Activated CD4-positive, alpha-beta T cell treated with anti-CD3 and anti-CD28 coated beads for 36 hours (primary cell): Measurements from ENCODE around the gene ZDHHC19. TPM values are rescaled to one million over a fixed set of nuclear protein-coding genes. Genes with fewer than 3 reads are reported as not detected.
"Not testable (repeated sequence)": the region's sequence is repeated elsewhere in the genome, so short reads cannot be mapped to it uniquely, and the experiment has no call there.

Experiments
- ATAC-seq: fragments of 200-7000 bp; cut with Tn5 transposase; one replicate; pipeline ENCODE4 v1.10.0; 2021; ENCODE audit warnings: mild to moderate bottlenecking, moderate library complexity
- CTCF ChIA-PET: fragments of 350-600 bp; sonication (Branson Sonifier 250); formaldehyde crosslinking; loops from one replicate; lab custom pipeline; 2021; ENCODE audit warnings: antibody characterized with exemption; lab: Charles Lee
- POLR2A ChIA-PET: fragments of 350-600 bp; sonication (Branson Sonifier 250); formaldehyde crosslinking; loops from one replicate; lab custom pipeline; 2021; ENCODE audit warnings: antibody characterized with exemption, inconsistent platforms; lab: Charles Lee
- DNase-seq: peaks from one replicate; pipeline ENCODE4 v3.0.0-alpha.2; 2020
- H3K27ac Mint-ChIP-seq: one replicate; pipeline ENCODE4 v1.8.0; 2021; ENCODE audit warnings: mixed read lengths
- H3K27me3 Mint-ChIP-seq: one replicate; pipeline ENCODE4 v1.8.0; 2021; ENCODE audit warnings: mixed read lengths
- H3K36me3 Mint-ChIP-seq: one replicate; pipeline ENCODE4 v1.8.0; 2021; ENCODE audit warnings: low read depth, mixed read lengths
- H3K4me1 Mint-ChIP-seq: one replicate; pipeline ENCODE4 v1.8.0; 2021; ENCODE audit warnings: mixed read lengths
- H3K4me3 Mint-ChIP-seq: one replicate; pipeline ENCODE4 v1.8.0; 2021; ENCODE audit warnings: mild to moderate bottlenecking, moderate library complexity, mixed read lengths
- H3K9me3 Mint-ChIP-seq: one replicate; pipeline ENCODE4 v1.8.0; 2021; ENCODE audit warnings: low read depth, mixed read lengths
- intact Hi-C, 2 experiments: fragments of 100-400 bp; cut with DNase I in 1 of 2; cut with micrococcal nuclease in 1 of 2; formaldehyde crosslinking; loops; one replicate each; pipeline versions ENCODE4 v1.14.2 to v1.15.1; 2022 to 2024; cut with DNase I, micrococcal nuclease
- total RNA-seq, 2 experiments: library from RNA; stranded (reverse); gene quantifications; one replicate each; pipeline ENCODE4 v1.2.3, GENCODE V29; 2021

ZDHHC19 gene
- total RNA-seq, result not detected

- peaks cover 11% of the 10 kb centered on the region for H3K4me1 Mint-ChIP-seq
- H3K27ac Mint-ChIP-seq, result no peak within 1 kb of the TSS
- no peaks in the 10 kb centered on the region for H3K27me3 Mint-ChIP-seq
- no peaks in the 10 kb centered on the region for H3K36me3 Mint-ChIP-seq
- ChIA-PET POLR2A (no interaction called here), CTCF (no interaction called here)
- H3K4me3 Mint-ChIP-seq, result no peak within 1 kb of the TSS
- DNase-seq (no peak), ATAC-seq (no peak)
- H3K9me3 Mint-ChIP-seq, result no peaks in the 10 kb centered on the region
- intact Hi-C loops, result no loop called here
Observed at GRCh38 chr3:196210673-196211556, at the start of gene ZDHHC19. TSS of gene ZDHHC19 (minus strand) at chr3:196211400. CDS start at chr3:196211315, 85 bp downstream.

GRCh38 chr3:196260784-196261183 is 49.6 kb upstream of the ZDHHC19 start:
- Mint-ChIP-seq H3K9me3 (no peaks in the 10 kb centered on the region), H3K36me3 (peaks cover 31% of the 10 kb centered on the region), H3K4me3 (no peak overlapping the region), H3K4me1 (no peaks in the 10 kb centered on the region), H3K27ac (no peak overlapping the region), H3K27me3 (no peaks in the 10 kb centered on the region)
- intact Hi-C loops, result no loop called here
- ATAC-seq (no peak), DNase-seq (no peak)
- POLR2A ChIA-PET, result no interaction called here
- CTCF ChIA-PET, result interaction anchor here (0.6 kb wide), 1 partner anchor 24 kb away, joined by 3 read pairs; no protein-coding TSS in a partner anchor

GRCh38 chr3:196255776-196256175 is 44.6 kb upstream of the ZDHHC19 start:
- ChIA-PET POLR2A (no interaction called here), CTCF (interaction anchor here (0.6 to 4.7 kb wide), 5 partner anchors 63 to 267 kb away, joined by 3 to 20 read pairs (median 3); no protein-coding TSS in a partner anchor)
- no peaks in the 10 kb centered on the region for H3K9me3 Mint-ChIP-seq
- no peaks in the 10 kb centered on the region for H3K27me3 Mint-ChIP-seq
- ATAC-seq (no peak), DNase-seq (no peak)
- peaks cover 18% of the 10 kb centered on the region for H3K36me3 Mint-ChIP-seq
- H3K4me3 Mint-ChIP-seq, result no peak overlapping the region
- H3K27ac Mint-ChIP-seq, result peak overlapping the region; percentile 27
- no peaks in the 10 kb centered on the region for H3K4me1 Mint-ChIP-seq
- intact Hi-C loops, result loop anchor here in 1 of 2 experiments (2.0 kb wide), 1 partner anchor 63 kb away; the partner anchor contains the start of gene DYNLT2B

DNA sequence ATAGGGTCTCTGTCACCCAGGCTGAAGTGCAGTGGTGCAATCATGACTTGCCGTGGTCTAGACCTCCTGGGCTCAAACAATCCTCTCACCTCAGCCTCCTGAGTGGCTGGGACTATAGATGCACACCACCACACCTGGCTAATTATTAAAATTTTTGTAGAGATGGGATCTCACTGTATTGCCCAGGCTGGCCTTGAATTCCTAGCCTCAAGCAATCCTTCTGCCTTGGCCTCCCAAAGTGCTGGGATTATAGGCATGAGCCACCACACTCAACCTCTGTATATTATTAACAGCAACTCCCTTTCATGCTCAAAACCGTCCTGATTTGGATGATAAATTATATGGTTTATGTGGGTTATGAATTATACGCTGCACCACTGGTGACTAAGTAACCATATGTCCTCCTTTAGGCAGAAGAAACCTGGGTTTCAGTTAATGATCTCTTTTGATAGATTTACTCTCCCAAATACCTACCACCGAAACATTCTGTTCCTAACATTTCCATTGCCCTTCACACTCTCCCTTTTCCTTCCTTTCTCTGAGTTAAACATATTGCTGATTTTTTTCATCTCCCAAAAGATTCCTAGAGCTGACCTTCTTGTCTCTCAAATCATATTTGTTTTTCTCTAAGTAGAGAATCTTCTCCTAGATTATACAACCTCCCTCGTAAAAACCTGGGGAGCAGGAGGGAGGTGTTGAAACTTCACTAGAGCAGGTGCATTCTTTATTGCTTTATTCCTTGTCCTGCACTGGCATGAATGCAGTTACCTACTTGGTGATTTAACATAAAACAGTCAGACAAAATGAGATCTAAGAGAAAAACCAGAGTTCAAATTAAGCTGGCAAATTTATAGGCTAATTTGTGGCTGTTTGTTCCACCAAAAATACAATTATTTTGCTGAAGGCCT is 43.4 kb upstream of the ZDHHC19 start:
- no peaks in the 10 kb centered on the region for H3K4me1 Mint-ChIP-seq
- POLR2A ChIA-PET, result no interaction called here
- intact Hi-C loops, result loop anchor here (2.0 to 5.0 kb wide), 2 partner anchors 64 to 108 kb away; partner anchors contain the start of gene DYNLT2B (in 1 of the 2)
- no peaks in the 10 kb centered on the region for H3K27me3 Mint-ChIP-seq
- DNase-seq, result no peak
- H3K27ac Mint-ChIP-seq, result no peak overlapping the region
- CTCF ChIA-PET, result interaction anchor here (0.6 to 4.7 kb wide), 14 partner anchors 7 to 313 kb away, joined by 3 to 20 read pairs (median 3); partner anchors contain the start of gene UBXN7
- peaks cover 17% of the 10 kb centered on the region for H3K36me3 Mint-ChIP-seq
- no peaks in the 10 kb centered on the region for H3K9me3 Mint-ChIP-seq
- H3K4me3 Mint-ChIP-seq, result no peak overlapping the region
- ATAC-seq, result no peak

DNA sequence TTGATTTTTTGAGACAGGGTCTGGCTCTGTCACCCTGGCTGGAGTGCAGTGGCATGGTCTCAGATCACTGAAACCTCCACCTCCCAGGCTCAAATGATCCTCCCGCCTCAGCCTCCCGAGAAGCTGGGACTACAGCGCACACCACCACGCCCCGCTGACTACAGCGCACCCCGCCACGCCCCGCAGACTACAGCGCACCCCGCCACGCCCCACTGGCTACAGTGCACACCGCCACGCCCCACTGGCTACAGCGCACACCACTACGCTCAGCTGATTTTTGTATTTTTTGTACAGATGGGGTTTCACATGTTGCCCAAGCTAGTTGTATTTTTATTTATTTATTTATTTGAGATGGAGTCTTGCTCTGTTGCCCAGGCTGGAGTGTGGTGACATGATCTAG is 40.7 kb upstream of the ZDHHC19 start:
- Mint-ChIP-seq H3K27me3 (no peaks in the 10 kb centered on the region), H3K36me3 (peaks cover 15% of the 10 kb centered on the region), H3K9me3 (no peaks in the 10 kb centered on the region), H3K4me3 (no peak overlapping the region), H3K27ac (no peak overlapping the region), H3K4me1 (no peaks in the 10 kb centered on the region)
- intact Hi-C loops, result loop anchor here in 1 of 2 experiments (5.0 kb wide), 1 partner anchor 110 kb away; no protein-coding TSS in a partner anchor
- CTCF ChIA-PET, result interaction anchor here (0.6 to 4.7 kb wide), 6 partner anchors 14 to 435 kb away, joined by 3 to 20 read pairs (median 4); no protein-coding TSS in a partner anchor
- ATAC-seq (no peak), DNase-seq (no peak)
- POLR2A ChIA-PET, result no interaction called here

GRCh38 chr3:196246612-196247308 is 35.6 kb upstream of the ZDHHC19 start:
- H3K4me1 Mint-ChIP-seq, result no peaks in the 10 kb centered on the region
- H3K4me3 Mint-ChIP-seq, result no peak overlapping the region
- DNase-seq (peak; percentile 27), ATAC-seq (peak; percentile 65)
- ChIA-PET CTCF (no interaction called here), POLR2A (no interaction called here)
- intact Hi-C loops, result no loop called here
- H3K27me3 Mint-ChIP-seq, result no peaks in the 10 kb centered on the region
- H3K36me3 Mint-ChIP-seq, result peaks cover 18% of the 10 kb centered on the region
- H3K9me3 Mint-ChIP-seq, result no peaks in the 10 kb centered on the region
- H3K27ac Mint-ChIP-seq, result no peak overlapping the region

GRCh38 chr3:196244166-196244565 is 33.0 kb upstream of the ZDHHC19 start:
- POLR2A ChIA-PET, DNase-seq, ATAC-seq, H3K4me1 Mint-ChIP-seq, H3K27ac Mint-ChIP-seq, intact Hi-C loops, H3K9me3 Mint-ChIP-seq, H3K27me3 Mint-ChIP-seq, H3K4me3 Mint-ChIP-seq: not testable (repeated sequence)
- CTCF ChIA-PET, result interaction anchor here (1.6 kb wide), 1 partner anchor 9 kb away, joined by 3 read pairs; no protein-coding TSS in a partner anchor
- peaks cover 29% of the 10 kb centered on the region for H3K36me3 Mint-ChIP-seq

DNA sequence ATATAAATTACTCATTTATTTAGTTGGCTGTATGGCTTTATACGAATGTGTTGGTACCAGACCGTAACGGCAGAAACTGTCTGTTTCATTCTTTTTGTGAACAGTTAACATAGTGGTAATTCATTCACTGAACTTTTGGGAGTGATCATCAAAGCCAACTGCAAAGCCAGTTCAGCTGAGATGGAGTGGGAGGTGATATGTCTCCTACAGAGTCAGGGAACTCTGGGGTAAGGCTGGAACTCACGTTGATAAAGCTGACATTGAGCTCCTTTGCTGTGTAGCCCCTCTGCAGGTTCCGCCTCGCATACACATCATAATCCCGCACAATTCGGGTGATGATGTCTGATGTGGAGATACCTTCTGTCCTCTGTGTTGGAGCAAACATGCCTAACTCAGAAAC is 30.5 kb upstream of the ZDHHC19 start:
- H3K36me3 Mint-ChIP-seq, result peaks cover 34% of the 10 kb centered on the region
- no peak overlapping the region for H3K4me3 Mint-ChIP-seq
- POLR2A ChIA-PET, result interaction anchor here (0.6 kb wide), 1 partner anchor 179 kb away, joined by 4 read pairs; no protein-coding TSS in a partner anchor
- no peaks in the 10 kb centered on the region for H3K9me3 Mint-ChIP-seq
- ATAC-seq (no peak), DNase-seq (no peak)
- H3K4me1 Mint-ChIP-seq, result no peaks in the 10 kb centered on the region
- H3K27me3 Mint-ChIP-seq, result no peaks in the 10 kb centered on the region
- CTCF ChIA-PET, result no interaction called here
- no peak overlapping the region for H3K27ac Mint-ChIP-seq
- intact Hi-C loops, result no loop called here

DNA sequence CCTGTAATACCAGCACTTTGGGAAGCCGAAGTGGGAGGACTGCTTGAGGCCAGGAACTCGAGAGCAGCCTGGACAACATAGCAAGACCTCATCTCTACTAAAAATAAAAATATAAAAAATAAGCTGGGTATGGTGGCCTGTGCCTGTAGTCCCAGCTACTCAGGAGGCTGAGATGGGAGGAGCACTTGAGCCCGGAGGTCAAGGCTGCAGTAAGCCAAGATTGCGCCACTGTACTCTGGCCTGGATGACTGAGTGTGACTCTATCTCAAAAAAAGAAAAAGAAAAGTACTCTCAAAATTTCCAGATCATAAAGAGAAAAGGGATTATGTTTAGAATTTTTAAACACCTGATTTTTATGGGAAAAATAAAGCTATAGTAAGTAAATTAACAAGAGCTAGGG is 29.2 kb upstream of the ZDHHC19 start:
- H3K36me3 Mint-ChIP-seq, result peaks cover 29% of the 10 kb centered on the region
- intact Hi-C loops, result no loop called here

GRCh38 chr3:196238612-196239560 is 27.7 kb upstream of the ZDHHC19 start:
- DNase-seq (no peak), ATAC-seq (no peak)
- no peaks in the 10 kb centered on the region for H3K9me3 Mint-ChIP-seq
- POLR2A ChIA-PET, result no interaction called here
- H3K27ac Mint-ChIP-seq, result no peak overlapping the region
- CTCF ChIA-PET, result interaction anchor here (0.5 to 0.8 kb wide), 2 partner anchors 24 to 287 kb away, joined by 3 read pairs; no protein-coding TSS in a partner anchor
- no peaks in the 10 kb centered on the region for H3K27me3 Mint-ChIP-seq
- H3K36me3 Mint-ChIP-seq, result peaks cover 24% of the 10 kb centered on the region
- H3K4me1 Mint-ChIP-seq, result no peaks in the 10 kb centered on the region
- no peak overlapping the region for H3K4me3 Mint-ChIP-seq
- intact Hi-C loops, result no loop called here

More for the DNA sequence above, 29.2 kb upstream of the ZDHHC19 start:
- POLR2A ChIA-PET, result no interaction called here
- no peak overlapping the region for H3K4me3 Mint-ChIP-seq
- no peak for ATAC-seq
- H3K27me3 Mint-ChIP-seq, result no peaks in the 10 kb centered on the region
- DNase-seq, result no peak
- H3K9me3 Mint-ChIP-seq, result no peaks in the 10 kb centered on the region
- CTCF ChIA-PET, result interaction anchor here (0.8 to 1.0 kb wide), 4 partner anchors 13 to 277 kb away, joined by 3 to 5 read pairs (median 4); no protein-coding TSS in a partner anchor
- H3K4me1 Mint-ChIP-seq, result no peaks in the 10 kb centered on the region
- H3K27ac Mint-ChIP-seq, result no peak overlapping the region
